ENCODE results near the gene ARG1.

ARG1 gene

DNA sequence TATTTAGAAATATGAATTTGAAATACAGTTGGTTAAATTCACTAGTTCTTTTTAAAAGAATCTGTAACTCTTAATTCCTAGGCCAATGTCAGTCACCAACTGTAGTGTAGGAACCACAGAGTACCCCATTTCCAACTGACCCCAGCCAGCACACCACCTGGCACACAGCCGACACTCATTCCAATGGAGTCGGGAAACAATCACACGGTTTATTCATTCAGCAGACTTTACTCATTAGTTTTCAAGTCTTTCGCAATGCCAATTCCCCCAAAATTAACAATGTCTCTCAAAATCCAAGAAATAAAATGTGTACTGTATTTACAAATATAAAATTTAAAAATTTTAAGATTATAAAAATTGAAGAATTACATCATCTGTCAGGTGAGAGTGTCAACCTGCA lies 13.5 kb downstream of the ARG1 start:
- FAIRE-seq = no peak

DNA sequence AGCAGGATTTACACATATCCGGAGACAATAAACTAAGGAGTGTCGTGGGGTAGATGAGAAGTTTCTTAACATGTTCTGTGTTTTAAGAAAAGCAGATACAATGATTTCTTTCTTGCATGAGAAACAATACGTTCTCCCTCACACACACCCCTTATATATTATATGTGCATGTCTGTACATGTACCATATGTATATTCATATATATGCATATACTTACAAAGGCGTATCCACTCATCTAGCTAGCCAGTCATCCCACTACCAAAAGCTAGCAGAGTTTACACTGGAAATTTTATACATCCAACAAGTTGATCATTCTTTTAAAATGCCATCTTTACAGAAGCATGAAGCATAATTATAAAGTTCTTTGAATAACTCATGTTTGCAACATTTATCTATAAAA lies 14.9 kb downstream of the ARG1 start:
- peak; percentile 27 for FAIRE-seq

DNA sequence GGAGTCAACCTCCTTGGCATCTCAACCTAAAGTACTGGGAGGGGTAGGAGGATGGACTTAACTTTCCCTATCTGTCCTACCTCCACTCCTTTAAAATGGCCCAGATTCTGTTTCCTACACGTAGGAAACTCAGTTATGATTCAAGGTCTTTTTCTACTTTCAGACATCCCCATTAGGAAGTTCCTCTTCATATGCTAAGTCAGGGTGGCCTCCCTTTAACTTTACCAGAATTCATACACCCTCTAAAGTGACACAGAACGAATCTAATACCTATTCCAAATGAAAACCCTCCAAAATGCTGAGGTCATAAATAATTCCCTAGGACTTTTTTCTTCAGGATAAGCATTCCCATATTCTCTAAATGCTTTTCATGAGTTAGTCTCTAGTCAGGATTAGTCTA lies 15.6 kb downstream of the ARG1 start:
- FAIRE-seq = no peak

- no peak for FAIRE-seq
These were observed 19.9 kb downstream of the ARG1 start for GRCh38 chr6:131592935-131593334.

DNA sequence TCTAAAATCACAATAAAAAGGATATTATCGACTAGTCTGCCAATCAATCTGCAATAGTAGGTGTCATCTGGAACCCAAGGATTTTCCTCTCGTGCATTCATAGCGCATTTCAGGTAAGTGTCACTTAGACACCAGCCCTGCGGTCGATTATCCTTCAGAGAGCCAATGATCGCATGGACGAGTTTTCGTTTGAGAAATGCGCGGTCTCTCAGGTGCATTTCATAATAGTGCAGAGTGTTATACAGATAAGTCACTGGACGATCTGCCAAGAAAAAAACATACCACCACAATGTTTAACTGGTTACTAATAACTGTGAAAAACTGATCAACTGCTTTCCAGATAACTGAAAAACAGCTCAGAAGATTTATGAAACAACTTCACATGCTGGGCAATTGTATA lies 21.0 kb downstream of the ARG1 start:
- no peak for FAIRE-seq

- no peak for FAIRE-seq
These were observed 24.4 kb downstream of the ARG1 start for GRCh38 chr6:131597446-131597845.

DNA sequence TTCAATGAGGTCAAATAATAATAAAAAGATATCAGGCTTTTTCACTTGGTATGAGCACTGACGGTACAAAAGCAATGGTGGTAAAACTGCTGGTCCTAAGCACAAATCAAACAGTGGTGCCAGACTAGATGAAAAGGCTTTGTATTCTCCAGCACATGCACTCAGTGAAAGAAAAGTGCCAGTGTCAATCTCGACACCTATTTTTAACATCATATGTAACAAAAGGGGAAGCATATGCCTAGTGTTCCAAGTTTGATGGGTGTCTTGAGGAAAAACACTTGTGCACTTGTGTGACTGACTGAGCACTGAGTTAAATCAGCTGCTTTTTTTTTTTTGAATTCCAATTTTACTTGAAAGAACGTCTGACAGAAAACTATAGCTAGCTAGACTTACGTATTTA lies 27.7 kb downstream of the ARG1 start:
- no peak for FAIRE-seq

DNA sequence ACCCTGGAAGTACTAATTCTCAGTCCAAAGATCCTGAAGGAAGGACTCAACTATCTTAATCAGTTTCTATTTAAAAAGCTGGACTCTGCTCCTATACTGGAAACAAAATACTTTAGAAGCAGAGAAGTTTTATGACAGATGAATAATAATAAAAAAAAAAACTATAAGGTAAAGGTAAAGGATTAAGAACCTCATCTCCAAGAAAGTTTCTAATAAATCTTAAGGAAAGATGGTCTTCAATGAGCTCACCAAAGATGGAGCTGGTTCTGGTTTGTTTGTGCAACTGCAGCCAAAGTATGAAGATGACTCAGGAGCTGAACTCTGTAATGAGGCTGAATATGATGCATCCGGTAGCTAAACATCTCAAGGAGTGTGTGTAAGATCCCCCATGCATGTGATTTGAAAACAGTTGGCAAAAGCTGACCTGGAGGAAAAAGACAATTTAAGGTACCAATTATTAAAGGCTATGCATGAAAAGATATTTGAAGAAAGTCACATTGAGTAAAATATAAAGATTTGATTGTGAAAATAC lies 29.8 kb downstream of the ARG1 start:
- peak; percentile 5 for FAIRE-seq

DNA sequence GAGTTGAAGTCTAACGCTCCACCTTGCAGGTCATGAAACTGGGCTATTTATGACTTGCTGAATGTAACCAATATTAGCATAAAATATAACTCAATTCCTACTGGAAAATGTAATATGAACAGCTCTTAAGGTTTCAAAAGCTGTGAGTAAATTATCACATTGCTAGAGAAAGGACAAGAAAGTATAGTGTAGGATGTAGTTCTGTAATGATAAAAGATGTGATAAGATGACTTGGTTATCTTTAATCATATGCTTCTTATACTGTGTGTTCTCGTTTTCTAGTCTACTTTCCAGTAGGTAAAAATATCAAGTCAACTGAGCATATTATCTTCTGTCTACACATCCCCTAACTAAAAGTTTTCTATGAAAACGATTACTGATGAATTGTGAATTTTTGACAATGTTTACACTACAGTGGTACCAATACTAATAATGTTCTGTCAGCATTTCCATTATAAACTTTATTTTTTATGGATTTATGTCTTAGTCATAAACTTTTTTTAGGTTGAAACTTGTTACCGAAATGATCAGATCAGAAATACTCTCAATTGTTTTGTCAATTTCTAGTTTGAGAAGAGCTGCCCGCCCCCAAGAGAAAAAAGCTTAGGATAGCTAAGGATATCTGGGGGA lies 40.4 kb downstream of the ARG1 start:
- no peak for FAIRE-seq

DNA sequence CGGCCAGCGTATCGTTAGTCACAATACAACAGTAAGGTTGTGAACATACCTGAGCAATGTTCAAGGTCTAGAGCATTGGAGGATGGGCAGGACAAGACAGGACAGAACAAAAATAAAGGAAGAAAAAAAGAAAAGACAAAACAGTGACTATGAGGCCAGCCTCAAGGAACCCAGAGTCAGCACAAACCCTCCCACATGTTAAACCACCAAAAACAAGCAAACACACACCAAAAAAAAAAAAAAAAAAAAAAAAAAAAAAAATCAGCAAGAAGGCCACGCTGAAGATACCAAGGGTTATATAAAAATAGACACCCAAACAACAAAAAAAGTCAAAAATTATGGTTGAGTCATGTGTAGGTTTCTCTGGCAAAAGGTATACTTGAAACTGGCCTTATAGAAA lies 42.2 kb downstream of the ARG1 start:
- FAIRE-seq = no peak

- no peak for FAIRE-seq
These were observed 55.0 kb downstream of the ARG1 start, which contains the start of gene MED23 for GRCh38 chr6:131627724-131628682. MED23 (minus strand) TSS chr6:131628242; CDS start chr6:131628049, 193 bp downstream.

DNA sequence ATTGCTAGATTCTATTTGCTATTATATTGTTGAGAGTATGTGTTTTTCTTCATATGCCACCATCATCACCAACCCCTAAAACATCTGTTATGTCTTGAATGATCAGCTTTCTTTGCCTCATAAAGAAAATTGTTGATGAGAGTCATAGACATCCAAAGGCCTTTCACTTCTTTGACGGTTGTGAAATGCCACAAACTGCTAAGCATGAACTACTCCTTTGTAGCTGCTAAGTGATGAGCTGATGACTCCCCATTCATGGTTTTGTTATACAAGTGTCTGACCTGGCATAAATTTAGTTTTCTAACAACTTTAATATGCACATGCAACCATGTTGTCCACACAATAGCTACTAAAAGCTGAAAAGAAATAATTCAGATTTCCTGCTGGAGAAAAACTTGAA lies 55.7 kb downstream of the ARG1 start:
- FAIRE-seq = no peak

DNA sequence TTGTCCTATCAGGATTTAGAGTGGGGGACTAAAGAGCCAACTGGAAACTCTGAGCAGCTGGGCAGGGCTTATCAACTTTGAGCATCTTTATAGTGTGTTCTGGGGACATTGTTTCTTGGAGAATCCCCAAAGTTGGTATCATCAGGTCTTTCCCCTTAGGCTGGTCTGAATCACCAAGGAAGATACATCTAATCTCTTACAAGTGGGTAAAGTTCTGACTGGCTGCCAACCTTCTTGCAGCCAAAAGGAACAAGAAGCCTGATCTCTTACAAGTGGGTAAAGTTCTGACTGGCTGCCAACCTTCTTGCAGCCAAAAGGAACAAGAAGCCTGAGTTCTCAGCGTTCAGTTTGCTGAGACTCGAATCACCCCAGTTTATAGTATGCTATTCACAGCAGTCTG lies 56.6 kb downstream of the ARG1 start:
- FAIRE-seq = no peak

DNA sequence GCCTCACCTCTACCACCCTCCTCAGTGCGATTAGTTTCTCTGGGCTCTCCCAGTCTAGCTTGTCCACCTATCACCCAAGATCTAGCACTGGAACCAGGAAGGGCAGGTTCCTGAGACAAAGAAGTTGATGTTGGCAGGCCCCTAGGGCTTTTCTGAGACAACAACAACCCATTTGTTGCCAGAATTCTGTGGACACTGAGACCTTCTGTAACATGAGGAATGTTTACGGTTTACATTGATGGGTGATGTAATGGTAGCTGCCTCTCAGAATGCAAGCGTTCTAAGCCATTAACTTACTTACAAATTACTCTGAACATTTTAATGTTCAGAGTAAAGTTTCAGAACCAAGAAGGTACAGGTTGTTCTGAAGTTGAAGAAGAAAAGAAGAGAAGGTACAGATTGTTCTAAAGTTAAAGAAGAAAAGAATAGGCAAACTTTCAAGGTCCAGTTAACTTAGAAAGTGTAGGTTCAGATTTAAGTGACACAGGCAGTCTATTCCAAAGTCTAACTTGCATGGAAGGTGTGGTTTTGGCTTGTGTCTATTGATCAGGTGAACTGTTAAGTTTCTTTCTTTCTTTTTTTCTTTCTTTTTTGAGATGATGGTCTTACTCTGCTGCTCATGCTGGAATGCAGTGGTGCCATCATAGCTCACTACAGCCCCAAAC lies 58.7 kb downstream of the ARG1 start:
- no peak for FAIRE-seq
